HCEC 1CT (cell line): ENCODE data around the gene STK33.
A peak's percentile ranks its signal among the peaks of the same experiment; 100 is the strongest.

Source experiments
- DNase-seq: peaks from one replicate; pipeline ENCODE4 v3.0.0-alpha.2; 2017

Gene STK33

DNA sequence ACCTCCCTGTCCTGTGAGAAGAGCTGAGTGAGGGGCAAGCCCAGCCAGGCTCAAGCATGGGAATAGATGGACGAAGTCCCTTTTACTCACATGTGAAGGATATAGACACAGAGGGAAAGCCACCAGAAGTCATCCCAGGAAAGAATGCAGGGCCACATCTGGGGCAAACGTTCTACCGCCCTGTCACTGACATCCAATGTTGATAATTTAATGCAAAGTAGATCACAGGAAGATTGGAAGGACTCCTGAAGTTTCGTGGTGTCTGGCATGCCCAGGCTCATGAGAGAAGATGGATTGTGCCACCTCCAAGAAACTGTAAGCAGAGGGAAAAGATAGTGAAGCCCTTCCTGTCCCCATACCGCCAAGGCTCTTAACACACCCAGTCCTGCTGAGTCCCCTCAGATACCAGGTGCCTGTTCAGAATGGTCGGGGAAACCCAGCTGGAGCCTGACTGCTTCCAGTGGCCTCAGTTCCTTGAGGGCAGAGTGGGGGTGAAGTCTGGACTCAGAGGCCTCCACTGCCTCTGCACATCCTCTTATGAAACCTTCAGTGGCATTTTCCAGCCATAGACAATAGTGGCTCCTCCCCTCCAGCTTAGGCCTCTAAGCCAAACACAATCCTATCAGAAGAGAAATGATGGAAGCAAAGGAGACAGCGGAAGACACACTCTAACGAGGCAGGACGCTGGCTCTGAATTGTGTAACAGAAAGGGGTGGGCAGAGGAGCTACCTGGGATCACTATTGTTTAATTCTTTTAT lies 7.5 kb upstream of the STK33 start:
- no peak for DNase-seq

DNA sequence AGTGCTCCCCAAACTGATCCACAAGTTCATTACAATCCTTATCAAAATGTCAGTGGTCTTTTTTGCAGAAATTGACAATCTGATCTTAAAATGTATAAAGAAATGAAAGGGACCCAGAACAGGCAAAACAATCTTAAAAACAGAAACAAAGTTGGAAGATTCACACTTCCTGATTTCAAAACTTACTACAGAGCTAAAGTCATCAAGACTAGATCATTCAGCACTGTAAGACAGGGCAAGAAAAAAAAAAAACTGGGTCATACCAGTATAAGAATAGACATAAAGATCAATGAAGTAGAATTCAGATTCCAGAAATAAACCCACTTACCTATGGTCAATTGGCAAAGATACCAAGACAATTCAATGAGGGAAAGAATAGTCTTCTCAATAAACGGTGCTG lies 4.5 kb upstream of the STK33 start:
- no peak for DNase-seq

DNA sequence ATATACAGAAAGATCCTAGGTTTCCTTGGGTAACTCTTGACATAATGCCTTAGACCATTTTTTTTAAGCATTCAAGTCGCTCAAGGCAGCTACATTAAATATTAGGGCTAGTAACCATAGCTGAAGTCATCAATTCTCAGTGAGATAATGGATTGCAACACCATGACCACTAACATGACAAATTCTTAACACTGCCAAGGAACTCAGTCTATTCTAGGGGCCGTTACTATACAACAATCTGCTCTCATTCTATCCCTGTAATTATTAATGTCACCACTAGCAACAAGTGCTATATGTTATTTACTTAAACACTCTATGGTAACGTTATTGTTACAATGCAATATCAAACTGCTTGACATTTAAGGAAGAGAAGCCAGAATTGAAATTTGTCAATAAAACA lies 3.2 kb upstream of the STK33 start:
- DNase-seq = peak; percentile 72

DNA sequence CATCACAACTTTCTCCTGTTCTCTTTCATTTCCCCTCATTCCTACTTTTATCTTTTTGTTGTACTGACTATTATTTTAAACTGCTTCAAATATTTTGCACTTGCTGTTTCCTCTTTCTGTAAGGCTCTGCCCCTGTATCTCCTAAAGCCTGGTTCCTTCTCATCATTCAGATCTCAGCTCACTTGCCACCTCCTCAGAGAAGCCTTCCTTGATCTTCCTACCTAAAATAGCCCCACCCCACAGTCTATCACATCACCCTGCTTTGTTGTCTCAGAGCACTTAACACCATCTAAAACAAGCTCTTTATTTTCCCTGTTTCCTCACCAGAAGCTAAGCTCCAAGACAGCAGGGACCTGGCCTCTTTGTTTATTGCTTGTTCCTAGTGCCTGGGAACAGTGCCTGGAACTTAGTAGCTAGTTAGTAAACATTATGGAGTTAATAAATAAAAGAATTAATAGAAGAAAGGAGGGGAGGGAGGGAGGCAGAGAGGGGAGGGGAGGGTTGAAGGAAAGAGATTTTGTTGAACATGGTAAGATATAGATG lies 2.5 kb upstream of the STK33 start:
- no peak for DNase-seq

DNA sequence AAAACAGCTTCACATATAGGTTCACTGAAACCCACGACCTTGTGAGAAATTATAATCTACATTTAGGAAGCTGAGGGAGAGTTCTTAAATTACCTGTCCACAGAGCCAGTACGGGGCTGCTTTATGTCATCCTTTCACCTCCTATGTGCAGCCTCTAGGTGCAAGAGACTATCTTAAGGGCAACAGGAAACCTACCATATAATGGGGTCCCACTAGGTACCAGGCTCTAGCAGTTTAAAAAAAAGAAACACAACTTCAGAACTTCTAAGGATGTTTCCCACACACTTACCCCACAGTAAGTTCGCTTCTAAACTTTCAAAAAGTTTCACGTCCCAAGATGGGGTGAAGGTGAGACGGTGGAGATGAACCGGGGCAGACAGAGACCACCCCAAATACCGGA lies 573 bp downstream of the STK33 start:
- no peak for DNase-seq

DNA sequence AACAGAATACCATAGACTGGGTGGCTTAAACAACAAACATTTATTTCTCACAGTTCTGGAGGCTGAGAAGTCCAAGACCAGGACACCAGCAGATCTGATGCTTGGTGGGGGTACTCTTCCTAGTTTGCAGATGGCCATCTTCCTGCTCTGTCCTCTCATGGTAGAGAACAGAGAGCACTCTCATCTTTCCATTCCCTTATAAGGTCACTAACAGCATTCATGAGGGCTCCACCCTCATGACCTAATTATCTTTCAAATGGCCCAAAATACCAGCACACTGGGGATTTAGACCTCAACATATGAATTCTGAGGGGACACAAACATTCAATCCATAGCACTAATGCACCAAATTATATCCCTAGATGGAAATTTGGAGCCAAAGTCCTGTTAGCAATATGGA lies 6.1 kb downstream of the STK33 start:
- DNase-seq = no peak

DNA sequence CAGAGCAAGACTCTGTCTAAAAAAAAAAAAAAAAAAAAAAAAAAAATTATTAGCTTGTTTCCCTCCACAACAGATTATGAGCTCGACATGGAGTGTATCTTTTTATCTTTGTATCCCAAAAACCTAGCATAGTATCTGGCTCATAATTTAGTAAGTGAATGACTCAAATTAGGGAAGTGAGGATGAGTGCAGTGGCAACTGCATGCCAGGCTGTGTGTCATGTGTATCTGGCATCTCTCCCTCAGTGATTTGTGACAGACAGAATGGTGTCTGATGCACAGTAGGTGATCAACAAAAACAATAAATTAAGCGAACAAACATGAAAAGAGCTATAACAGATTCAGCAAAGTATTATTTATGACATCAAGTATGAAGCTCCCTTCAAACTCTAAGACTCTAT lies 7.2 kb downstream of the STK33 start:
- DNase-seq = no peak

DNA sequence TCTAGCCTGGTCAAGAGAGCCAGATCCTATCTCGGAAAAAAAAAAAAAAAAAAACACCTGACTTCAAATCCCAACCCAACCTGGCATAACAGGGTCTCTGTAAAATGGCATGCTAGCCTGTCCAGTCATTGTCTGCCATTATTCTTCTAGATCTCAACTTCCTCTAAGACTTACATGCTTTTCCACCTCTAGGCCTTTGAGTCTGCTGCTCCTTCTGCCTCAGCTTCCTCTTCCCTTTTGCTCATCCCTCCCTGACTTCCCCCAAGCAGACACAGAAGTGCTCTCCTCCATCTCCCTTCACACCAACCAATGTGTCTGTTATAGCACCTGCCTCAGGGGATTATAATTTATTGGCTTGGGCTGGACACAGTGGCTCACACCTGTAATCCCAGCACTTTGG lies 7.8 kb downstream of the STK33 start:
- no peak for DNase-seq

DNA sequence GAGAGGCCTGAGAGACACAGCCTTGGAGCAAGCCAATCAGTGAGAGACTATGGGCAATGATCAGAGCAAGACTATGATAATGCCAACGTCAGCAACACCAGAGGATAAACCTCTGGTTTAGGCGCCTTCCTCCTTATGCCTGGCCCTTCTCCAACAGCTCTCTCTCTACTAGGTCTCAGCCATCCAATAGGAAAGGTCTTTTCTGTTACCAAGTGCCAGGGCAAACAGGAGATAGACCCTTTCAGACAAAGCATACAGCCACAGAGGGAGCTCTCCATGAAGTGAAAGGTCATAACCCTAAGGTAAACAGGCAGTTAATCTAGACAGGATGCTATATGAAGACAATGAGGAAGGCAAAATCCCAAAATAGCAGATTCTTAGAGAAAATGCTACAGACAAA lies 9.5 kb downstream of the STK33 start:
- no peak for DNase-seq

DNA sequence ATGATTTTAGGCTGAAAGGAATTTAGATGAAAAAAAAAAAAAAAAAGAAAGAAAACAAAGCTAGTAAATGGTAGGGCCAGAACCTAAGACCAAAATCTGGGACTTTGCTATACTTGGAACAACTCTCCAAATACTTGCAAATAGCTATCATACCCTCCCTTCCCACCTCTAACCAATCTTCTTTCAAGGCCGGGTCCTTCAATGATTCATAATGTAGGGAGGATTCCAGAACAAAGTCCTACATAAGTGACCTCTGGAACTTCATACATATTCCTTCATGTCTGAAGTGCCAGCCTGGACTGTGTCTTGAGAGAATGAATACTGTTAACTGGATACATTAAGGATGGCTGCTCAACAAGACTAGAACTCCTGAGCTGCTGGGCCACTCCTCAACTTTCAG lies 9.9 kb downstream of the STK33 start:
- DNase-seq = no peak

DNA sequence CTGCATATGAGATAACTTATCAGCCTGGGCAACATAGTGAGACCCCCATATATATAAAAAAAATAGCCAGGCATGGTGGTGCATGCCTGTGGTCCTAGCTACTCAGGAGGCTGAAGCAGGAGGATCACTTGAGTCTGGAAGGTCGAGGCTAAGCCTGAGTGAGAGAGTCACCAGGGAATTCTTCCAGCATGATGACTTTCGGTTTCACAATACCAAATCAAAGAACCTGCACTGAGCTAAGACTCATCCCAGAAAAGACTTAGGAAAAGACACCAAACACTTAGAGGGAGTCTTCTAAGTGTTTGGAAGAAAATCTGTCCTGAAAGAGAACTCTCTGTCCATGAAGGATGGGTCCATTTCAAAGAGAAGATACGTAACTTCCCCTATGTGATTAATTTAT lies 12.7 kb downstream of the STK33 start:
- no peak for DNase-seq

DNA sequence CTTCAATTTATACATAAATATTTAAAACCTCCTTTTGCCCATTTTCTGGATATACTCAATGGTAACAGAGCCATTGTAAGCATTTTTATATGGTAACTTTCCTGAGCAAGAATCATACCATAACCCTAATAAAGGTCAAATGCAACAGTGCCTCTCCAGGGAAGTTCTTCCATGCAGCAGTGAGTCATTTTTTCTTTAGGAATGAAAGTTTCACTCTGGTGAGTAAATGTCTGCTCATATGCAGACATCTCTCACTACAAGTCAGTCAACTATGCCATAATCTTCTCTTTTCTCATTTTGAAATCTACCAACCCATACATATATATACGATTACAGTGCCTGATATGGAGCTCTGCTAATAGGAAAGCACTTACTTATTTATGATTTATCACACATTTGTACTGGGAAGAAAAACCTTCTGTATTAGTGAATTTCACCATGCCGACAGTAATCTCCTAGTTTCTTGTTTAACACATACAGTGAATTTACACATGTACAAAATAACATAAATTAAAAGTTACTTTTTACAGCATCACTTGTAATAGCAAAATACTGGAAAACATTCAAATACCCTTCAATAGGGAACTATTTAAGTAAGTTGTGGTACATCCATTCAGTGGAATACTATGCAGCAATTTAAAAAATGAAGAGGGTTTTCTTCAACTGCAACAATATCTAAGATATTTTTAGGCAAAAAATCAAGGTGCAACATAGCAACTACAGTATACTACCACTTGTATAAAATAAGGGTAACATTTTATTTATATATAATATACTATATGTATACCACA lies 16.0 kb downstream of the STK33 start:
- DNase-seq = peak; percentile 63

DNA sequence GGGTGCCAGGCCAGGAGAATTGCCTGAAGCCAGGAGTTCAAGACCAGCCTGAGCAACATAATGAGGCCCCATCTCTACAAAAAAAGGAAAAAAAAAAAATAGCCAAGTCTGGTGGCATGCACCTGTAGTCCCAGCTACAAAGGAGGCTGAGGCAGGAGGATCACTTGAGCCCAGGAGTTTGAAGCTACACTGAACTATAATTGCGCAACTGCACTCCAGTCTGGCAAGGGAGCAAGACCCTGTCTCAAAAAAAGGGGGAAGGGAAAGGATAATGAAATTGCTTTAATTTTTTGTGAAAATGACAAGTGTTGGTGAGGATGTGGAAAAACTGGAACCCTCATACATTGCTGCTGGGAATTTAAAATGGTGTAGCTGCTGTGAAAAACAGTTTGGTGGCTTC lies 19.2 kb downstream of the STK33 start:
- no peak for DNase-seq

DNA sequence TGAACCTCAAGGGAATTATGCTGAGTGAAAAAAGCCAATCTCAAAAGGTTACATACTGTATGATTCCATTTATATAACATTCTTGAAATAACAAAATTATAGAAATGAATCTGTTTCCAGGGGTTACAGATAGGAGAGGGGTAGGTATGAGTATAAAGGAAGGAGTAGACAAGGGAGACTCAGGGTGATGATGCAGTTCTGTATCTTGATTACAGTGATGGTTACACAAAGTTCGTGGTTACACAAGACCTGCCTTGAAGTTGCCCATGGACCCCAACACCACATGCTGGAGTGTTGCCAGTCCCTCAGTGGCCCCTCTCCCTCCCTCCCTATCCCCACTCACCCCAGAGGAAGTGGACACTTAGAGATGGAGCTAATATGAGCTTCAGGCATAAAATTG lies 20.3 kb downstream of the STK33 start:
- no peak for DNase-seq

DNA sequence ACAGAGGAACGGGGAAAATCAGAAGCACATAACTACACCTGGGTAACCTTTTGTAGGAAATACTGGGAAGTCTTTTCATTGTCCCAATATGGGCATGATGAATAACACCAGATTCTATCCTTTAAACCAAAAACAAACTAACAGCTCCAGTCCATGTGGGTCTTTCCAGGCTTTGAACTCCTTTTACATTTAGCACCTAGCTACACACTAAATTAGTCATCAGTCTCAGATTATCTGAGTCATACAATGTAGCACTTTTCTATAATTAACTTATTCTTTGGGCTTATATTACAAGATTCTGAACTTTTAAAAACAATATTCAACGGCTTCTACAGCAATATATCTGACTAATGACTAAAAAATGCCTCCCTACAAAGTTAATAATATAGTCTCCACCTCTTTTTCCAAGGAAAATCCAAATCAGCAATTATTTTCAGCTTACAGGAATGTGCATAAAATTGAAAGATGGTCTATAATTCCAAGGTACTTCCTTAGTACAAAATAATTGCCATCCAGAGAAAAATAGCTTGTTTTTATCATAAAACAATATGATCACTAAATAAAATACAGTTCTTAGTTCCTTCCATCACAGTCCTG lies 26.3 kb downstream of the STK33 start:
- DNase-seq = peak; percentile 26

DNA sequence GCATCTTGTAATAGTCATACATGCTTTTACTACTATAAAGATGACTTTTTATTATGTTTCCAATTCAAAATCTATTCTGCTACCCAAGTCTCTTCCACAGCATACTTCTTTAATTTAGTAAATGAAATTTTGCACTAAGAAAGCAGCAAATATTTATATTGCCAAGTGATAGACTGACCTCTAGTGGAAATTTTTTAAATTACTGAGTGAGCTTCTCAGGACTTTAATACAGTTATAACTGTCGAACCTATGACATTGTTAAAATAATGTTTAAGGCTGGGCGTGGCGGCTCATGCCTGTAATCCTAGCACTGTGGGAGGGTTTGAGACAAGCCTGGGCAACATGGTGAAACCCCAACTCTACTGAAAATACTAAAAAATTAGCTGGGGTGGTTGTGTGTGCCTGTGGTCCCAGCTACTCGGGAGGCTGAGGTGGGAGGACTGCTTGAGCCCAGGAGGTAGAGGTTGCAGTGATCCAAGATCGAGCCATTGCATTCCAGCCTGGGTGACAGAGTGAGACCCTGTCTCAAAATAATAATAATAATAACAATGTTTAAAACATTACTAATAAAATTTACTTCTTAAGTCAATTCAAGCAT lies 27.3 kb downstream of the STK33 start:
- peak; percentile 53 for DNase-seq

DNA sequence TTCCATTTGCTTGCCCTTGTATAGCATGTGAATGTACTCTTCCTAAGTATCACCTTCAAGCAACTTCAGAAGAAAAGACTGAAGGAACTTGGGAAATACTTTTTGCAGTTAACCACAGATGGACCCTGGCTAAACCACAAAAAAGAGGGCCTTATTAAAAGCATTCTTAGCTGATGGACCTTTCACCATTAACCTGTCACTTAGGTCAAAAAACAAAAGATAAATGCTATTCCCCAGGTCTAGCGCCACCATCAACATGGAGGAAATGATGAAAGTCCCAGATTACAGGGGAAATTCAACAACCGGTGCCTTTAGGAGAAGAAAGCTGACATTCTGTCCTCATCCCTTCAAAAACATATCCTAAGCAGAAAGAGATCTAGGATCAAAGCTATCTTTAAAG lies 29.5 kb downstream of the STK33 start:
- no peak for DNase-seq

DNA sequence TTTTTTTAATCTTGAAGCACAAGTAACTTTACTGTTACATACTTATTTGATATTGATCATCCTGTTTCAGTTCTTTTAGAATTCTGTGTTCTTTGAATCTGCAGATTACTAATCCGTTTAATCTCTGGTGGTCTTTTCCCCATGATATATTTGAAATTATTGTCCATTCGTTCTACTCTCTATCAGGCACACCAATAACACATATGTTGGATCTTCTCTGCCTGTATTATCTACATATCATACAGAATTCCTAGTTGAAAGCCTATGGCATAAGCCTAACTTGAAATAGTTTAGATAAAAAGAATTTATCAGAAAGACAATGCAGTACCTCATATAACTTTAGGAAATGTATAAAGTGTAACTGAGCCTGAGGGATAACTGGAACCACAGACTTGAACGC lies 32.6 kb downstream of the STK33 start:
- no peak for DNase-seq

DNA sequence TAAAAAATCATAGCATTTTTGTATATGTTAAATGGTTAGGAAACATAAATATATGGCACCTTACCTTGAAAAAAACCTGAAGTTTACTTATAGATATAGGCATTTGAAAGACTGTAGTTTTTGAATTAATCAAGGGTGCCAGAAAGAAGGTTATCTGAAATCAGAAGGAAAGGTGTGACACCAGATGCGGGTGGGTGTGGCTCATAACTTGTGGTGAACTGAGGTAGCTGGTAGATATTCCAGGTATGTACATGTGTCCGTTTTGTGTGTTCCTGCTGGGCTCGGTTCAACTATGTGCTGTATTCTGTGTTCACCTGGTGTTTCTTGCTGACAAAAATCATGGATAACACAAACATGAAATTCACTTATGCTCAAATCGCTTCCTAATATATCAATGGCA lies 35.6 kb downstream of the STK33 start:
- no peak for DNase-seq

DNA sequence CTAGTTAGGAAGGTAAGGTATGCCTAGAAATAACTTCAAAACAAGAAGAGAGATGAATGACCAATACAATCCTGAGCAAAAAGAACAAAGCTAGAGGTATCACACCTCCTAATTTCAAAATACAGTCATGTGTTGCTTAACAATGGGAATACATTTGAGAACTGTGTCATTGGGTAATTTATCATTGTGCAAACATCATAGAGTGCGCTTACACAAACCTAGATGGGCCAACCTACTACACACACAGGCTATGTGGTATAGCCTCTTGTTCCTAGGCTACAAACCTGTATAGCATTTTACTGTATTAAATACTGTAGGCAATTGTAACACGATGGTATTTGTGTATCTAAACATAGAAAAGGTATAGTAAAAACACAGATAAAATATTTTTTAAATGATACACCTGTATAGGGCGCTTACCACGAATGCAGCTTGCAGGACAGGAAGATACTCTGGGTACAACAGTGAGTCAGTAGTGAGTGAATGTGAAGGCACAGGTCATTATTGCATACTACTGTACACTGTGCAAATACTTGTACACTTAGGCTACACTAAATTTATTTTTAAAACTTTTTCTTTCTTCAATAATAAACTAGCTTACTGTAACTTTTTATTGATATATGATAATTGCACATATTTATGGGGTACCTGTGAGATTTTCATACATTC lies 48.2 kb downstream of the STK33 start:
- DNase-seq = no peak

DNA sequence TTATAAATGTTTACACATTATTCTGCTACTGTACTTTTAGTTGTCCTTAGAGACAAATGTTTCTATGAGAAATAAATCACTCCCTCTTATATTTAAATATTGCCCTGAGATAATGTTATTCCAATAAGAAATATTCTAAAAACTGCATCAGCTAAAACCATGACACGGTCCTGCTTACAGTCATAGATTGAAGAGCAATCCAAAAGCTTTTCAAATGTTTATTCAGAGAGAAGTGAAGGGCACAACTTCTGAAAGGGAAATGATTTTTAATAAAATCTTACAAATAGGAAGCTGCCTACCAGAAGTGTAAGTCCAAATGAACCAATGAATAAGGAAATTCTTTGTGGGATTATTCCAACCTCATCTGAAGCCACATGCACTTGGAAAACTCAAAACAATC lies 49.2 kb downstream of the STK33 start:
- DNase-seq = no peak

DNA sequence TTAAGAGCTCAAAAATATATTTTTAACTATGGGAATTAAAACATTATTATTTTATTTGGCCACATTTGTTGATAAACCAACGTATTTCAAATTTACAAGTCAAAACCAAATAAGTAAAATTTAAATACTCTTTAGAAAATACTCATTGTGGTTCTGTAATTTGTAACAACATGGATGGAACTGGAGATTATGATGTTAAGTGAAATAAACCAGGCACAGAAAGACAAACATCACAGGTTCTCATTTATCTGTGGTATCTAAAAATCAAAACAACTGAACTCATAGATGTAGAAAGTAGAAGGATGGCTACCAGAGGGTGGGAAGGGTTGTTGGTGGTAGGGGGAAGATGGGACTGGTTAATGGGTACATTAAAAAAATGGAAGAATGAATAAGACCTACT lies 50.8 kb downstream of the STK33 start:
- no peak for DNase-seq

DNA sequence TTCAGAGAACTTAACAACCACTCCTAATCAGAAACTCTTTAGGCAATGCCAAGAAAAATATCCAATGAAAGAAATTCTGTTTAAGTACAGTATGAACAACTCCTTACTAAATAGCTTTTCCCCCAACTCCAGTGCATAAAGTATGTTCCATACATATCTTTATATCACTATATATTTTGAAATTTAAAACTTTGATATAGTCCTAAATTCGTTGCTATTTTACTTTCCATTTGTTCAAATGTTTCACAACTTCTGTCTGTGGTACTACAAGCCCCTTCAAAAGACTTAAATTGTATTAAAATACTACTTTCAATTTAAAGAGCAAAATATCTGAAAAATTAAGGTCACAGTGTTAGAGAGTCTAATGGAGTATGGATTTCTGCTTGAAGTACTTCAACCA lies 52.6 kb downstream of the STK33 start:
- DNase-seq = no peak
